H9 (cell line): Measurements from ENCODE around the gene SUMO2. TPM values are rescaled to one million over a fixed set of nuclear protein-coding genes. Genes with fewer than 3 reads are reported as not detected.
A peak's percentile ranks its signal among the peaks of the same experiment; 100 is the strongest.

Experiments
- DNase-seq: peaks from one replicate; pipeline ENCODE4 v3.0.0-alpha.2; 2017
- H2AFZ ChIP-seq: one replicate; pipeline ENCODE4 v1.6.1; 2013; ENCODE audit warnings: mild to moderate bottlenecking, low read length, control low read depth, moderate library complexity
- H2AK5ac ChIP-seq: 2 replicates; pipeline ENCODE4 v1.6.1; 2013; ENCODE audit warnings: low read length, control low read depth, mixed read lengths; ENCODE audit not compliant: insufficient read length
- H2BK120ac ChIP-seq: one replicate; pipeline ENCODE4 v1.6.1; 2013; ENCODE audit warnings: low read depth, mild to moderate bottlenecking, low read length, control low read depth, inconsistent platforms; ENCODE audit not compliant: poor library complexity, severe bottlenecking
- H2BK12ac ChIP-seq: 2 replicates; pipeline ENCODE4 v1.6.1; 2013; ENCODE audit warnings: low read length, control low read depth, mixed read lengths, low read depth; ENCODE audit not compliant: insufficient read length
- H2BK15ac ChIP-seq: 2 replicates; pipeline ENCODE4 v1.6.1; 2013; ENCODE audit warnings: low read depth, low read length, control low read depth
- H2BK20ac ChIP-seq: one replicate; pipeline ENCODE4 v1.6.1; 2013; ENCODE audit warnings: low read depth, mild to moderate bottlenecking, low read length, control low read depth, inconsistent platforms; ENCODE audit not compliant: poor library complexity, severe bottlenecking
- H2BK5ac ChIP-seq: 2 replicates; pipeline ENCODE4 v1.6.1; 2013; ENCODE audit warnings: low read length, control low read depth, mixed read lengths; ENCODE audit not compliant: insufficient read length
- H3K14ac ChIP-seq: 2 replicates; pipeline ENCODE4 v1.6.1; 2013; ENCODE audit warnings: low read length, control low read depth; ENCODE audit not compliant: insufficient read depth
- H3K18ac ChIP-seq: 2 replicates; pipeline ENCODE4 v1.6.1; 2013; ENCODE audit warnings: low read depth, mild to moderate bottlenecking, mixed read lengths, low read length, control low read depth; ENCODE audit not compliant: insufficient read length
- H3K23ac ChIP-seq: 2 replicates; pipeline ENCODE4 v1.6.1; 2013; ENCODE audit warnings: low read length, control low read depth, mixed read lengths, low read depth; ENCODE audit not compliant: insufficient read length
- H3K23me2 ChIP-seq: 2 replicates; pipeline ENCODE4 v1.6.1; 2013; ENCODE audit warnings: low read depth, mild to moderate bottlenecking, mixed read lengths, low read length, control low read depth; ENCODE audit not compliant: insufficient read length, poor library complexity, severe bottlenecking
- H3K27ac ChIP-seq: 2 replicates; pipeline ENCODE4 v1.5.1; 2013; ENCODE audit warnings: low read length, control low read depth, mixed read lengths, low read depth; ENCODE audit not compliant: insufficient read length
- H3K27me3 ChIP-seq: 2 replicates; pipeline ENCODE4 v1.6.1; 2013; ENCODE audit warnings: low read length, control low read depth, inconsistent platforms; ENCODE audit not compliant: insufficient read depth
- H3K4ac ChIP-seq: 2 replicates; pipeline ENCODE4 v1.6.1; 2013; ENCODE audit warnings: low read depth, mild to moderate bottlenecking, control low read depth, inconsistent platforms, low read length, moderate library complexity
- H3K4me1 ChIP-seq: 2 replicates; pipeline ENCODE4 v1.6.1; 2013; ENCODE audit warnings: low read length, control low read depth, inconsistent platforms; ENCODE audit not compliant: insufficient read depth
- H3K4me2 ChIP-seq: 2 replicates; pipeline ENCODE4 v1.6.1; 2013; ENCODE audit warnings: low read length, control low read depth, mixed read lengths; ENCODE audit not compliant: insufficient read length, insufficient read depth
- H3K56ac ChIP-seq: 2 replicates; pipeline ENCODE4 v1.6.1; 2013; ENCODE audit warnings: low read depth, mild to moderate bottlenecking, mixed read lengths, low read length, control low read depth; ENCODE audit not compliant: insufficient read length
- H3K79me1 ChIP-seq: 2 replicates; pipeline ENCODE4 v1.6.1; 2013; ENCODE audit warnings: low read depth, mild to moderate bottlenecking, moderate library complexity, low read length, control low read depth, inconsistent platforms; ENCODE audit not compliant: insufficient read depth, poor library complexity, severe bottlenecking
- H3K79me2 ChIP-seq: 2 replicates; pipeline ENCODE4 v1.6.1; 2013; ENCODE audit warnings: low read length, control low read depth, inconsistent platforms; ENCODE audit not compliant: insufficient read depth
- H3K9ac ChIP-seq: 2 replicates; pipeline ENCODE4 v1.6.1; 2013; ENCODE audit warnings: low read length, control low read depth, mixed read lengths; ENCODE audit not compliant: insufficient read length; ENCODE audit errors: extremely low read depth
- H3K9me3 ChIP-seq: one replicate; pipeline ENCODE4 v1.6.1; 2013; ENCODE audit warnings: low read depth, low read length, inconsistent platforms; ENCODE audit not compliant: control insufficient read depth
- H3T11ph ChIP-seq: one replicate; pipeline ENCODE4 v1.6.1; 2013; ENCODE audit warnings: mild to moderate bottlenecking, low read length, control low read depth, inconsistent platforms
- H4K20me1 ChIP-seq: one replicate; pipeline ENCODE4 v1.6.1; 2013; ENCODE audit not compliant: control insufficient read depth, insufficient read length, insufficient read depth
- H4K5ac ChIP-seq: 2 replicates; pipeline ENCODE4 v1.6.1; 2013; ENCODE audit warnings: low read depth, mild to moderate bottlenecking, mixed read lengths, low read length, control low read depth; ENCODE audit not compliant: insufficient read length
- H4K8ac ChIP-seq: replicated peaks from 2 replicates; pipeline ENCODE4 v1.6.1; 2013; ENCODE audit warnings: low read length, control low read depth, mixed read lengths, low read depth; ENCODE audit not compliant: insufficient read length
- H4K91ac ChIP-seq: 2 replicates; pipeline ENCODE4 v1.6.1; 2013; ENCODE audit warnings: low read depth, mild to moderate bottlenecking, moderate library complexity, mixed read lengths, low read length, control low read depth; ENCODE audit not compliant: insufficient read length
- H3K27ac Mint-ChIP-seq, 3 experiments: 2 replicates in 2 of 3; 3 replicates in 1 of 3; pipeline ENCODE4 v1.8.0; 2020 to 2021; ENCODE audit warnings: mixed read lengths in 3 of 3, mild to moderate bottlenecking in 1 of 3, moderate library complexity in 1 of 3
- H3K27me3 Mint-ChIP-seq: 2 replicates; pipeline ENCODE4 v1.8.0; 2021; ENCODE audit warnings: low read depth, mild to moderate bottlenecking, moderate library complexity, mixed read lengths
- H3K36me3 Mint-ChIP-seq, 3 experiments: 2 replicates in 2 of 3; 3 replicates in 1 of 3; pipeline ENCODE4 v1.8.0; 2020 to 2021; ENCODE audit warnings: low read depth in 3 of 3, mixed read lengths in 3 of 3; ENCODE audit not compliant: insufficient read depth in 1 of 3
- H3K4me1 Mint-ChIP-seq, 2 experiments: 2 replicates each; pipeline ENCODE4 v1.8.0; 2020; ENCODE audit warnings: mixed read lengths in 2 of 2
- H3K4me3 Mint-ChIP-seq, 2 experiments: 2 replicates in 1 of 2; 3 replicates in 1 of 2; pipeline ENCODE4 v1.8.0; 2020 to 2021; ENCODE audit warnings: mild to moderate bottlenecking in 2 of 2, mixed read lengths in 2 of 2, moderate library complexity in 1 of 2
- H3K9me3 Mint-ChIP-seq, 2 experiments: 2 replicates in 1 of 2; 3 replicates in 1 of 2; pipeline ENCODE4 v1.8.0; 2020; ENCODE audit warnings: mild to moderate bottlenecking in 2 of 2, mixed read lengths in 2 of 2, moderate library complexity in 1 of 2
- CTCF ChIP-seq: fragments of 200-600 bp; sonication (generic); conservative IDR thresholded peaks from 3 replicates; pipeline ENCODE4 v1.8.0; 2021; ENCODE audit warnings: antibody characterized with exemption, mild to moderate bottlenecking
- WGBS: extraction: QIAGEN DNeasy Blood & Tissue Kit; methylation state at CpG from one replicate; pipeline ENCODE4 v1.1.7; 2013; ENCODE audit warnings: missing lambda C conversion rate, low lambda C conversion rate, mixed read lengths; ENCODE audit not compliant: insufficient read length; ENCODE audit errors: extremely low coverage; 5-methylcytosine and 5-hydroxymethylcytosine counted together
- total RNA-seq: library from RNA; stranded (reverse); gene quantifications from 2 replicates; pipeline ENCODE4 v1.2.1, GENCODE V29; 2021

SUMO2 gene
- total RNA-seq, 1 experiment from 2014 or later, result 813 TPM

GRCh38 chr17:75181608-75182318, 996 bp downstream of the SUMO2 start:
- Histone ChIP-seq H3K23ac (no peak overlapping the region), H3K27ac (no peak overlapping the region), H2BK120ac (no peak overlapping the region), H2AFZ (no peak overlapping the region), H3K23me2 (peaks cover 10% of the 10 kb centered on the region), H4K20me1 (no peaks in the 10 kb centered on the region), H3K79me2 (peaks cover 39% of the 10 kb centered on the region), H3K9ac (peak overlapping the region; percentile 95), H3K56ac (no peak overlapping the region), H4K91ac (peak overlapping the region; percentile 99), H2AK5ac (no peak overlapping the region), H3K4me1 (no peaks in the 10 kb centered on the region), H3T11ph (no peak overlapping the region), H3K4ac (no peak overlapping the region), H3K14ac (peak overlapping the region; percentile 87), H3K27me3 (no peaks in the 10 kb centered on the region), H3K4me2 (peak overlapping the region; percentile 80), H3K79me1 (peaks cover 7% of the 10 kb centered on the region), H2BK15ac (no peak overlapping the region), H4K8ac (no peak overlapping the region), H4K5ac (no peak overlapping the region), H2BK12ac (no peak overlapping the region), H3K9me3 (no peaks in the 10 kb centered on the region), H3K18ac (peak overlapping the region; percentile 78), H2BK20ac (no peak overlapping the region), H2BK5ac (no peak overlapping the region)
- H3K9me3 Mint-ChIP-seq, result no peaks in the 10 kb centered on the region
- no peaks in the 10 kb centered on the region; the same call in 1 of the 2 replicates for H3K27me3 Mint-ChIP-seq
- peaks cover 20 to 46% (median 42%) of the 10 kb centered on the region in 3 experiments for H3K36me3 Mint-ChIP-seq
- no peak for TF ChIP-seq CTCF
- H3K27ac Mint-ChIP-seq, result peak overlapping the region; percentile 65 to 84 (median 70)
- DNase-seq, result no peak
- no CpG with 5 or more reads among the region's 34 CpGs for WGBS
- peaks cover 12 to 29% of the 10 kb centered on the region in 2 experiments for H3K4me1 Mint-ChIP-seq
- H3K4me3 Mint-ChIP-seq, result peak overlapping the region; percentile 88 to 89
